PFSK-1 (cell line): ENCODE measurements around the gene SF3B5.

Experiments
- FOXP2 ChIP-seq: optimal IDR thresholded peaks from 2 replicates; pipeline ENCODE3; 2011; ENCODE audit warnings: borderline replicate concordance, control low read depth, inconsistent platforms; ENCODE audit not compliant: insufficient read depth; ENCODE audit errors: extremely low read length, extremely low read depth
- SIN3A ChIP-seq: IDR thresholded peaks from 2 replicates; pipeline ENCODE4 v1.6.1; 2012; ENCODE audit warnings: mild to moderate bottlenecking, low read length, moderate library complexity, borderline replicate concordance; ENCODE audit not compliant: insufficient read depth

DNA sequence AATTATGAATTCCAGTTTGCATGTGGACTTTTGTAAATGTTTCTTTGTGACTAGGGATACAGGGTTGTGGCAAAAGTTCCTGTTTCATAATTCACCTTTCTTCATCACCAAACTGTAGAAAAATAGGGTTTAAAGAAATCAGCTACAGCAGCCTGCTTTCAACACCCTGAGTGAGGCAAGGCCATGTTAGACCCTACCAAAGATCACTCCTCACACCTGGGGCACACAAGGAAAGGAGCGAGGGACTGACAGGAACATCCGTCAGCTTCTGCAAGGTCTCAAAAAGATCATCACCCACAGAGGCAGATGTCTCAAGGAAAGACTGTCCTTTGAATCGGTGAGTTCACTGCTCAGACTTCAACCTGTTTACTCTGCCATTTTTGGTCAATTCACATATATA, 44.4 kb upstream of the SF3B5 start:
- TF ChIP-seq FOXP2 (no peak), SIN3A (no peak)
